ENCODE results near the gene CDHR5.
A peak's percentile ranks its signal among the peaks of the same experiment; 100 is the strongest.

The CDHR5 gene, protein sequence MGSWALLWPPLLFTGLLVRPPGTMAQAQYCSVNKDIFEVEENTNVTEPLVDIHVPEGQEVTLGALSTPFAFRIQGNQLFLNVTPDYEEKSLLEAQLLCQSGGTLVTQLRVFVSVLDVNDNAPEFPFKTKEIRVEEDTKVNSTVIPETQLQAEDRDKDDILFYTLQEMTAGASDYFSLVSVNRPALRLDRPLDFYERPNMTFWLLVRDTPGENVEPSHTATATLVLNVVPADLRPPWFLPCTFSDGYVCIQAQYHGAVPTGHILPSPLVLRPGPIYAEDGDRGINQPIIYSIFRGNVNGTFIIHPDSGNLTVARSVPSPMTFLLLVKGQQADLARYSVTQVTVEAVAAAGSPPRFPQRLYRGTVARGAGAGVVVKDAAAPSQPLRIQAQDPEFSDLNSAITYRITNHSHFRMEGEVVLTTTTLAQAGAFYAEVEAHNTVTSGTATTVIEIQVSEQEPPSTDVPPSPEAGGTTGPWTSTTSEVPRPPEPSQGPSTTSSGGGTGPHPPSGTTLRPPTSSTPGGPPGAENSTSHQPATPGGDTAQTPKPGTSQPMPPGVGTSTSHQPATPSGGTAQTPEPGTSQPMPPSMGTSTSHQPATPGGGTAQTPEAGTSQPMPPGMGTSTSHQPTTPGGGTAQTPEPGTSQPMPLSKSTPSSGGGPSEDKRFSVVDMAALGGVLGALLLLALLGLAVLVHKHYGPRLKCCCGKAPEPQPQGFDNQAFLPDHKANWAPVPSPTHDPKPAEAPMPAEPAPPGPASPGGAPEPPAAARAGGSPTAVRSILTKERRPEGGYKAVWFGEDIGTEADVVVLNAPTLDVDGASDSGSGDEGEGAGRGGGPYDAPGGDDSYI

DNA sequence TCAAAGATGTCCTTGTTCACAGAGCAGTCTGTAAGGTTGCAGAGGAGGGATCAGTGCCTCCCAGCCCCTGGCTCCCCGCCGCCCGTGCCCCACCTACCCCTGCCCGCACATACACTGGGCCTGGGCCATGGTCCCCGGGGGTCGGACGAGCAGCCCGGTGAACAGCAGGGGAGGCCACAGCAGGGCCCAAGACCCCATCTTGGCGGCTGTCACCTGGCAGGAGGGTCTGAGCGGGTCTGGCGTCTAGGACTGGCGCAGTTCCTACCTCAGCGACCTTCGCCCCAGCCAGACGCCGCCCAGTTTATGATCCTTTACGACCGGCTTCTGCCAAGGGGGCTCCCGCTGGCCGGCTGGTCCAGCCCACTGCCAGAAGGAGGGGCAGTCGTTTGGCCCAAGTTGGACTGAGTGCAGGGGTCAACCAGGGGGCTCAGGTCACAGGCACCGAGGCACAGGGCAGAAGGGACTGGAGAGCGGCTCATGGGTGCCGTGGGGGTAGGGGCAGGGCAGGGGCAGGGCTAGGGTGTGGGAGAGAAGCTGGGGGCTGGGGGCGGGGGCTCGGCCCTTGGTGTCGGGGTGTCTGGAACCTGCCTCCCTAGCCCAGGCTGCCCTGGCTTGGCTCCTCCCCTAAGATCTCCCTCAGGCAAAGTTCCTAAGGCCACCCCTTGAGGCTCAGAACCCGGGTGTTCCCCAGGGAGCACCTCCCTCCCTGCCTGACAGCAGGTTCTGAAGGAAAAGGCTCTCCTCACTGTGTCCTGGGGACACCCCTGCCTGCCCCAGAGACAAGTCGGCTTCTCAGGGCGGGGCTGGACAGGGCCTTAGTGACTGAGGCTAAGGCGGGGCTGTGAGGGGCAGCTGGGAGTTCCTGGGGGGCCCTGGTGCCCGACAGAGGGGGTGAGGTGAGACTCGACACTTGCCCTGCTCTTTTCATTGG, at the start of gene CDHR5:
CDHR5 (minus strand) TSS at position 251 of the 931 bp plus-strand sequence; CDS start at position 198, 53 bp downstream.
- no peaks in the 10 kb centered on the region for H3K4me1 ChIP-seq
- H3K36me3 ChIP-seq (ENCODE audit: control insufficient read depth, insufficient read depth, low read length): no peaks in the 10 kb centered on the region
- no peaks in the 10 kb centered on the region for H3K9me3 ChIP-seq (ENCODE audit: control insufficient read depth, low read length)
- H3K79me2 ChIP-seq: no peaks in the 10 kb centered on the region
- no peak within 1 kb of the TSS for H2AFZ ChIP-seq
- TF ChIP-seq, protein P1, sequence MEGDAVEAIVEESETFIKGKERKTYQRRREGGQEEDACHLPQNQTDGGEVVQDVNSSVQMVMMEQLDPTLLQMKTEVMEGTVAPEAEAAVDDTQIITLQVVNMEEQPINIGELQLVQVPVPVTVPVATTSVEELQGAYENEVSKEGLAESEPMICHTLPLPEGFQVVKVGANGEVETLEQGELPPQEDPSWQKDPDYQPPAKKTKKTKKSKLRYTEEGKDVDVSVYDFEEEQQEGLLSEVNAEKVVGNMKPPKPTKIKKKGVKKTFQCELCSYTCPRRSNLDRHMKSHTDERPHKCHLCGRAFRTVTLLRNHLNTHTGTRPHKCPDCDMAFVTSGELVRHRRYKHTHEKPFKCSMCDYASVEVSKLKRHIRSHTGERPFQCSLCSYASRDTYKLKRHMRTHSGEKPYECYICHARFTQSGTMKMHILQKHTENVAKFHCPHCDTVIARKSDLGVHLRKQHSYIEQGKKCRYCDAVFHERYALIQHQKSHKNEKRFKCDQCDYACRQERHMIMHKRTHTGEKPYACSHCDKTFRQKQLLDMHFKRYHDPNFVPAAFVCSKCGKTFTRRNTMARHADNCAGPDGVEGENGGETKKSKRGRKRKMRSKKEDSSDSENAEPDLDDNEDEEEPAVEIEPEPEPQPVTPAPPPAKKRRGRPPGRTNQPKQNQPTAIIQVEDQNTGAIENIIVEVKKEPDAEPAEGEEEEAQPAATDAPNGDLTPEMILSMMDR (IDR thresholded peaks at IDR 0.05): no peak
- H3K27me3 ChIP-seq (ENCODE audit: control insufficient read depth, insufficient read depth, low read length): no peaks in the 10 kb centered on the region
- no peak within 1 kb of the TSS for H3K4me2 ChIP-seq (ENCODE audit: low read length)
- H3K27ac ChIP-seq: no peak within 1 kb of the TSS
- no peak within 1 kb of the TSS for H3K4me3 ChIP-seq (ENCODE audit: low read depth, low read length)
- H3K9ac ChIP-seq: no peak within 1 kb of the TSS

DNA sequence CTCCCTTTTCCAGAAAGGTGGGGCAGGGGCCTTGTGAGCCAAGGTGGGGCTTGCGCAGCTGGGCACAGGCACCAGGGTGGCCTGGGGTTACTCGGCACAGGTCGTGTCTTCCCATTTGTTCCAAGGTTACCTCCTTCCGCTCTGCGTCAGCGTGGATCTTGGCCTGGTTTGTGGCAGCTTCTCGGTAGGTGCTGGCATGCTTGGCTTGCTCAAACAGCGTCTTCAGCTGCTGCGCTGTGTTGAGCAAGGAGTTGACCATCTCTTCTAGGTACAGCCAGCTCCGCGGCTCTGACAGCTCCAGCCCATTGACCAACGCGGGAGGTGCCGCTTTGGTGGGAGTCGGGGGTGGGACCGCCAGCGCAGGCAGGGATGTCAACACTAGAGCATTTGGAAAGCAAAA, 49.7 kb upstream of the CDHR5 start:
- Histone ChIP-seq H3K4me3 (ENCODE audit: low read depth, low read length) (no peak overlapping the region), H3K27me3 (ENCODE audit: control insufficient read depth, insufficient read depth, low read length) (no peaks in the 10 kb centered on the region), H2AFZ (no peak overlapping the region), H3K9me3 (ENCODE audit: control insufficient read depth, low read length) (no peaks in the 10 kb centered on the region), H3K36me3 (ENCODE audit: control insufficient read depth, insufficient read depth, low read length) (no peaks in the 10 kb centered on the region), H3K4me2 (ENCODE audit: low read length) (no peak overlapping the region), H3K79me2 (no peaks in the 10 kb centered on the region), H3K9ac (no peak overlapping the region), H3K4me1 (no peaks in the 10 kb centered on the region), H3K27ac (no peak overlapping the region)
- TF ChIP-seq, protein P1 (IDR thresholded peaks at IDR 0.05): no peak

DNA sequence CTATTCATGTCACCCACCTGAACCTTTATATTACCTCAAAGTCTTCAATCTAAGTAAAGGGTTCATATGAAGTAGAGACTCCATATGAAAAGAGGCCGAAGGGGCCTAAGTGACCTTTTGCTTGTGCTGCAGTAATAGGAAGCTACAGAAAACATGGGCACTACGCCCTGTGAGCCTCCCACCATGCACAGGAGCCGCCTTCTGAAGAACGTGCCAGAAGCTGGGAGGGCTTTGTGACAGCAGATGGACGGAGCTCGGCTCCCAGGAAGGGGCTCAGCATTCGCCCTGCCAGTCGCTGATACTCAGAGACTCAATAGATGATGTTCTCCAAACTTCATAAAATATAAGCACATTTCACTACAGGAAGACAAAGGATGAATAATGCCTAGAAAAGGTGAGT, 49.1 kb upstream of the CDHR5 start:
- Histone ChIP-seq H3K27ac (no peak overlapping the region), H3K79me2 (no peaks in the 10 kb centered on the region), H3K27me3 (ENCODE audit: control insufficient read depth, insufficient read depth, low read length) (no peaks in the 10 kb centered on the region), H3K9me3 (ENCODE audit: control insufficient read depth, low read length) (no peaks in the 10 kb centered on the region), H3K4me1 (no peaks in the 10 kb centered on the region), H3K36me3 (ENCODE audit: control insufficient read depth, insufficient read depth, low read length) (no peaks in the 10 kb centered on the region), H3K9ac (no peak overlapping the region), H2AFZ (no peak overlapping the region), H3K4me2 (ENCODE audit: low read length) (no peak overlapping the region), H3K4me3 (ENCODE audit: low read depth, low read length) (no peak overlapping the region)
- TF ChIP-seq, protein P1 (IDR thresholded peaks at IDR 0.05): no peak

DNA sequence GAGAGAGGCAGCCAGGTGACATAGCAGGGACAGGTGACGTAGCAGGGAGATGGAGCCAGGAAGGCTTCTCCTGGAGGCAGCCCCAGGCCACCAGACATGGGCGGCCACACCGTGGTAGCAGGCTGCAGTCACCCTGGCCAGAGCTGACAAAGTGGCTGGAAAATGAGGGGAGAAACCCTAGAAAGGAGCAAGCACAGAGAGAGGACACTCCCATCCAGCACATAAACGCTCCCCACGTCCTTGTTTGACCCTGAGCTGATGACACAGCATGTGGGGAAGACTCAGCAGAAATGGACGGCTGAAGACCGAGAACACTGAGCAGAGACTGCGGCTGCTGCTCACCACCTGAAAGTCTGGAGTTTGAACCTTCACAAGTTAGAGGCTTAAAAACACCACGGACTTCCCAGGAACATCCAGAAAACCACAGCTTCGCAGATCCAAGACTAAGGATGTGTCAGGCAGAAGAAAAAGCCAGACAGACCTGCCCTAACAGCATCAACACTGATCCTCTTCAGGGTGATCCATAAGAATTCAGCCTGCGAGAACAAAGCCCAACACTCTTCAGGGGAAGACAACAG, 41.0 kb upstream of the CDHR5 start:
- Histone ChIP-seq H3K79me2 (peaks cover 2% of the 10 kb centered on the region), H3K27ac (peak overlapping the region; percentile 32), H3K9me3 (ENCODE audit: control insufficient read depth, low read length) (no peaks in the 10 kb centered on the region), H3K4me2 (ENCODE audit: low read length) (no peak overlapping the region), H3K27me3 (ENCODE audit: control insufficient read depth, insufficient read depth, low read length) (no peaks in the 10 kb centered on the region), H3K4me3 (ENCODE audit: low read depth, low read length) (peak overlapping the region; percentile 22), H2AFZ (peak overlapping the region; percentile 41), H3K36me3 (ENCODE audit: control insufficient read depth, insufficient read depth, low read length) (no peaks in the 10 kb centered on the region), H3K9ac (no peak overlapping the region), H3K4me1 (peaks cover 4% of the 10 kb centered on the region)
- TF ChIP-seq, protein P1 (IDR thresholded peaks at IDR 0.05): no peak
